HG03439 (cell line): ENCODE measurements around the gene MIF.
"Not testable (repeated sequence)": the region's sequence is repeated elsewhere in the genome, so short reads cannot be mapped to it uniquely, and the experiment has no call there.

ENCODE experiments used
- ATAC-seq: cut with Tn5 transposase; IDR thresholded peaks from one replicate; pipeline ENCODE4 v1.9.1; 2021; ENCODE audit warnings: mild to moderate bottlenecking, moderate library complexity; ENCODE audit not compliant: unreplicated experiment

Gene MIF

GRCh38 chr22:23938328-23939016 is 44.3 kb downstream of the MIF start:
- no peak for ATAC-seq

GRCh38 chr22:23939017-23939357 is 44.8 kb downstream of the MIF start:
- ATAC-seq: no peak

GRCh38 chr22:23940166-23940565 is 46.0 kb downstream of the MIF start:
- not testable (repeated sequence) for ATAC-seq
